GM12878 (cell line): ENCODE results near the gene NEK5. TPM values are rescaled to one million over a fixed set of nuclear protein-coding genes. Genes with fewer than 3 reads are reported as not detected.

Experiments
- ATAC-seq: fragments of 200-7000 bp; cut with Tn5 transposase; 3 replicates; pipeline ENCODE4 v1.9.1; 2020; ENCODE audit warnings: mild to moderate bottlenecking, moderate library complexity
- BruUV-seq: library from RNA; stranded (reverse); fragments of 400-500 nt; replicated peaks from 2 replicates; lab custom pipeline; 2021; lab: Mats Ljungman, UMichigan
- CTCF ChIA-PET: fragments of 300-600 bp; sonication (Branson Sonifier 250); formaldehyde crosslinking; extraction: SDS; loops from one replicate; lab custom pipeline; 2021; ENCODE audit warnings: inconsistent platforms; lab: Yijun Ruan, JAX
- POLR2A ChIA-PET: fragments of 350-600 bp; formaldehyde crosslinking; extraction: SDS; loops from one replicate; lab custom pipeline; 2021; ENCODE audit warnings: inconsistent platforms; lab: Charles Lee
- RAD21 ChIA-PET: fragments of 300-600 bp; sonication (Branson Sonifier 250); formaldehyde crosslinking; loops from one replicate; lab custom pipeline; 2023; ENCODE audit warnings: antibody characterized with exemption; ENCODE audit not compliant: unreplicated experiment; lab: Charles Lee
- SMC1A ChIA-PET: fragments of 300-600 bp; sonication (Branson Sonifier 250); formaldehyde crosslinking; loops from one replicate; lab custom pipeline; 2023; ENCODE audit not compliant: unreplicated experiment, uncharacterized antibody; lab: Charles Lee
- DNase-seq: peaks from one replicate; pipeline ENCODE4 v3.0.0-alpha.2; 2011; ENCODE audit warnings: low read depth, low spot score
- FAIRE-seq: peaks from 3 replicates; lab custom pipeline; 2011; peaks lifted over from hg19 to GRCh38; lab: Jason Lieb, UNC
- H2AFZ ChIP-seq: 2 replicates; pipeline ENCODE4 v1.6.0; 2011; ENCODE audit warnings: low read depth, low read length, control low read depth; ENCODE audit not compliant: control insufficient read depth
- H3K27ac ChIP-seq: 2 replicates; pipeline ENCODE4 v1.5.1; 2011; ENCODE audit warnings: control low read depth; ENCODE audit not compliant: control insufficient read depth, insufficient read depth
- H3K27me3 ChIP-seq, 2 experiments: replicated peaks in 1 of 2; 2 replicates each; pipeline versions ENCODE4 v1.6.0 to v1.6.1; 2011; ENCODE audit warnings: low read length in 1 of 2; ENCODE audit not compliant: control insufficient read depth in 2 of 2, insufficient read depth in 2 of 2
- H3K36me3 ChIP-seq, 2 experiments: 2 replicates each; pipeline ENCODE4 v1.5.1; 2011; ENCODE audit warnings: low read length in 1 of 2; ENCODE audit not compliant: control insufficient read depth in 2 of 2, insufficient read depth in 2 of 2
- H3K4me1 ChIP-seq: 2 replicates; pipeline ENCODE4 v1.6.1; 2011; ENCODE audit warnings: mild to moderate bottlenecking, low read length, moderate library complexity, mixed read lengths; ENCODE audit not compliant: control insufficient read depth, insufficient read depth
- H3K4me2 ChIP-seq: 2 replicates; pipeline ENCODE4 v1.6.0; 2011; ENCODE audit warnings: control low read depth; ENCODE audit not compliant: control insufficient read depth, insufficient read depth
- H3K4me3 ChIP-seq: fragments of 200-600 bp; sonication (generic); 2 replicates; pipeline ENCODE4 v1.5.1; 2016
- H3K79me2 ChIP-seq: 2 replicates; pipeline ENCODE4 v1.6.0; 2011; ENCODE audit warnings: low read length; ENCODE audit not compliant: control insufficient read depth, insufficient read depth
- H3K9ac ChIP-seq: 2 replicates; pipeline ENCODE4 v1.8.0; 2011; ENCODE audit warnings: low read length, control low read depth, mixed read lengths; ENCODE audit not compliant: control insufficient read depth, insufficient read depth
- H3K9me3 ChIP-seq: replicated peaks from 3 replicates; pipeline ENCODE4 v1.5.1; 2011; ENCODE audit warnings: mild to moderate bottlenecking, low read length; ENCODE audit not compliant: control insufficient read depth, insufficient read depth
- H4K20me1 ChIP-seq: 2 replicates; pipeline ENCODE4 v1.6.0; 2011; ENCODE audit not compliant: control insufficient read depth, insufficient read depth
- ATF2 ChIP-seq: IDR thresholded peaks from 2 replicates; pipeline ENCODE4 v1.6.1; 2012; ENCODE audit warnings: low read length, inconsistent platforms
- BCL11A ChIP-seq: IDR thresholded peaks from 2 replicates; pipeline ENCODE4 v1.6.1; 2011; ENCODE audit warnings: low read depth, low read length
- CHD4 ChIP-seq: fragments of 200-600 bp; sonication (generic); IDR thresholded peaks from 2 replicates; pipeline ENCODE4 v1.6.1; 2016; ENCODE audit warnings: mild to moderate bottlenecking
- HDGF ChIP-seq: fragments of 450-650 bp; IDR thresholded peaks from 2 replicates; pipeline ENCODE4 v1.6.1; 2016; ENCODE audit warnings: antibody characterized with exemption
- IKZF1 ChIP-seq: fragments of 450-650 bp; conservative IDR thresholded peaks from 2 replicates; pipeline ENCODE4 v1.6.1; 2017; ENCODE audit warnings: antibody characterized with exemption, mild to moderate bottlenecking
- IRF5 ChIP-seq: fragments of 450-650 bp; IDR thresholded peaks from 2 replicates; pipeline ENCODE4 v1.6.1; 2017; ENCODE audit warnings: borderline replicate concordance
- KAT2A ChIP-seq: conservative IDR thresholded peaks from 2 replicates; pipeline ENCODE4 v1.6.1; 2011; ENCODE audit warnings: low read depth, low read length; ENCODE audit not compliant: control insufficient read depth
- PAX5 ChIP-seq: IDR thresholded peaks from 2 replicates; pipeline ENCODE4 v1.6.1; 2011; ENCODE audit warnings: low read depth, low read length, borderline replicate concordance
- ZNF274 ChIP-seq: IDR thresholded peaks from one replicate; pipeline ENCODE4 v1.8.0; 2011; ENCODE audit not compliant: insufficient read length, insufficient read depth
- ZNF592 ChIP-seq: fragments of 450-650 bp; IDR thresholded peaks from 2 replicates; pipeline ENCODE4 v1.6.1; 2017; ENCODE audit warnings: mild to moderate bottlenecking, moderate library complexity
- WGBS: methylation state at CpG from one replicate; pipeline ENCODE4 v1.1.6; 2016; ENCODE audit warnings: low lambda C conversion rate; ENCODE audit not compliant: insufficient replicate concordance, insufficient coverage; ENCODE audit errors: missing lambda C conversion rate; 5-methylcytosine and 5-hydroxymethylcytosine counted together
- in situ Hi-C: fragments of 300-500 bp; cut with MboI; formaldehyde crosslinking; loops from 9 replicates; pipeline ENCODE4 v1.14.3; 2018; ENCODE audit warnings: mixed read lengths
- intact Hi-C: fragments of 100-400 bp; cut with micrococcal nuclease; formaldehyde crosslinking; loops from one replicate; pipeline ENCODE4 v1.14.2; 2022; ENCODE audit not compliant: unreplicated experiment
- polyA plus RNA-seq, 11 experiments: library from polyadenylated mRNA; depleted of rRNA in 4 of 11; unstranded in 6 of 11; stranded (reverse) in 5 of 11; fragments of >200 nt; fragmentation: Nextera tagmentation in 4 of 11; fragmentation: Illumina TruSeq in 1 of 11; extraction: Ambion mirVana in 4 of 11; extraction: Trizol in 1 of 11; gene quantifications; 1 replicate in 1 of 11; 2 replicates in 10 of 11; pipeline versions ENCODE4 v1.2.1 to v1.2.3, GENCODE V29; 2011 to 2016; ENCODE audit warnings: inconsistent platforms in 2 of 11, missing spikeins in 2 of 11, low read depth in 1 of 11
- total RNA-seq, 4 experiments: library from RNA; depleted of rRNA in 3 of 4; stranded (reverse); fragments of >200 nt in 3 of 4; fragmentation: Illumina TruSeq in 1 of 4; extraction: Trizol in 1 of 4; gene quantifications; 2 replicates each; pipeline versions ENCODE4 v1.2.1 to v1.2.3, GENCODE V29; 2013 to 2021
- TF ChIP-seq, protein P1 (sequence below): fragments of 450-650 bp; formaldehyde crosslinking; IDR thresholded peaks from 2 replicates; pipeline ENCODE4 v1.4.0; 2020; ENCODE audit warnings: mild to moderate bottlenecking, moderate library complexity

The NEK5 gene
- total and polyA plus RNA-seq, 10 of the 15 experiments (the other 5 are each of a cell fraction or from before 2014, with no cell fraction given), result 0.04 to 0.32 (median 0.20) TPM; not detected in 6

- intact Hi-C loops, result no loop called here
- in situ Hi-C loops, result no loop called here
- WGBS, result 57% methylated on average over 1 of the region's 1 CpG
- no peaks in the 10 kb centered on the region for H3K27me3 ChIP-seq
- no peaks in the 10 kb centered on the region for H3K9me3 ChIP-seq
- TF ChIP-seq PAX5 (no peak), ATF2 (no peak), KAT2A (no peak), ZNF274 (no peak), BCL11A (no peak), IRF5 (no peak), ZNF592 (no peak), CHD4 (no peak), IKZF1 (no peak), HDGF (no peak)
- TF ChIP-seq, protein P1, sequence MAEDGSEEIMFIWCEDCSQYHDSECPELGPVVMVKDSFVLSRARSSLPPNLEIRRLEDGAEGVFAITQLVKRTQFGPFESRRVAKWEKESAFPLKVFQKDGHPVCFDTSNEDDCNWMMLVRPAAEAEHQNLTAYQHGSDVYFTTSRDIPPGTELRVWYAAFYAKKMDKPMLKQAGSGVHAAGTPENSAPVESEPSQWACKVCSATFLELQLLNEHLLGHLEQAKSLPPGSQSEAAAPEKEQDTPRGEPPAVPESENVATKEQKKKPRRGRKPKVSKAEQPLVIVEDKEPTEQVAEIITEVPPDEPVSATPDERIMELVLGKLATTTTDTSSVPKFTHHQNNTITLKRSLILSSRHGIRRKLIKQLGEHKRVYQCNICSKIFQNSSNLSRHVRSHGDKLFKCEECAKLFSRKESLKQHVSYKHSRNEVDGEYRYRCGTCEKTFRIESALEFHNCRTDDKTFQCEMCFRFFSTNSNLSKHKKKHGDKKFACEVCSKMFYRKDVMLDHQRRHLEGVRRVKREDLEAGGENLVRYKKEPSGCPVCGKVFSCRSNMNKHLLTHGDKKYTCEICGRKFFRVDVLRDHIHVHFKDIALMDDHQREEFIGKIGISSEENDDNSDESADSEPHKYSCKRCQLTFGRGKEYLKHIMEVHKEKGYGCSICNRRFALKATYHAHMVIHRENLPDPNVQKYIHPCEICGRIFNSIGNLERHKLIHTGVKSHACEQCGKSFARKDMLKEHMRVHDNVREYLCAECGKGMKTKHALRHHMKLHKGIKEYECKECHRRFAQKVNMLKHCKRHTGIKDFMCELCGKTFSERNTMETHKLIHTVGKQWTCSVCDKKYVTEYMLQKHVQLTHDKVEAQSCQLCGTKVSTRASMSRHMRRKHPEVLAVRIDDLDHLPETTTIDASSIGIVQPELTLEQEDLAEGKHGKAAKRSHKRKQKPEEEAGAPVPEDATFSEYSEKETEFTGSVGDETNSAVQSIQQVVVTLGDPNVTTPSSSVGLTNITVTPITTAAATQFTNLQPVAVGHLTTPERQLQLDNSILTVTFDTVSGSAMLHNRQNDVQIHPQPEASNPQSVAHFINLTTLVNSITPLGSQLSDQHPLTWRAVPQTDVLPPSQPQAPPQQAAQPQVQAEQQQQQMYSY, result no peak
- H3K4me3 ChIP-seq, result no peak overlapping the region
- CTCF ChIA-PET, result no interaction called here
- no peak for DNase-seq
- ATAC-seq, result no peak
- no peak overlapping the region for H3K4me2 ChIP-seq
- H2AFZ ChIP-seq, result no peak overlapping the region
- no peaks in the 10 kb centered on the region for H3K79me2 ChIP-seq
- H3K9ac ChIP-seq, result no peak overlapping the region
- H3K4me1 ChIP-seq, result peaks cover 5% of the 10 kb centered on the region; the same call in 1 of the 2 replicates
- SMC1A ChIA-PET, result no interaction called here
- no TSS peak for BruUV-seq
- H3K27ac ChIP-seq, result no peak overlapping the region
- no peaks in the 10 kb centered on the region for H3K36me3 ChIP-seq
- no peaks in the 10 kb centered on the region for H4K20me1 ChIP-seq
- POLR2A ChIA-PET, result no interaction called here
- no peak for FAIRE-seq
- RAD21 ChIA-PET, result no interaction called here
Observed at GRCh38 chr13:52155177-52155576, 26.3 kb upstream of the NEK5 start.
